Measurements from ENCODE around the gene FTO.

GRCh38 chr16:54156349-54156748, 452.4 kb downstream of the FTO start:
- TF ChIP-seq GATA2 (IDR thresholded peaks at IDR 0.05; ENCODE audit: low read depth, low read length) (no peak), GATA3 (IDR thresholded peaks at IDR 0.05; ENCODE audit: low read depth, low read length) (no peak)
